ENCODE measurements around the gene LCN6.

Gene LCN6

DNA sequence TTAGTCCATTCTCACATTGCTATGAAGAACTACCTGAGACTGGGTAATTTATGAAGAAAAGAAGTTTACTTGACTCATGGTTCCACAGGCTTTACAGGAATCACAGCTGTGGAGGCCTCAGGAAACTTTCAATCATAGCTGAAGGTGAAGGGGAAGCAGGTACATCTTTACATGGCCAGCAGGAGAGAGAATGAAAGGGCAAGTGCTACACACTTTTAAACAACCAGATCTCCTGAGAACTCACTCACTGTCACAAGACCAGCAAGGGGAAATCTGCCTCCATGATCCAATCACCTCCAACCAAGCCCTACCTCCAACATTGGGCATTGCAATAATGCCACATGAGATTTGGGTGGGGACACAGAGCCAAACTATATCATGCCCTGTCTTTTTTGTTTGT, 3.5 kb upstream of the LCN6 start:
- TF ChIP-seq, protein P1, sequence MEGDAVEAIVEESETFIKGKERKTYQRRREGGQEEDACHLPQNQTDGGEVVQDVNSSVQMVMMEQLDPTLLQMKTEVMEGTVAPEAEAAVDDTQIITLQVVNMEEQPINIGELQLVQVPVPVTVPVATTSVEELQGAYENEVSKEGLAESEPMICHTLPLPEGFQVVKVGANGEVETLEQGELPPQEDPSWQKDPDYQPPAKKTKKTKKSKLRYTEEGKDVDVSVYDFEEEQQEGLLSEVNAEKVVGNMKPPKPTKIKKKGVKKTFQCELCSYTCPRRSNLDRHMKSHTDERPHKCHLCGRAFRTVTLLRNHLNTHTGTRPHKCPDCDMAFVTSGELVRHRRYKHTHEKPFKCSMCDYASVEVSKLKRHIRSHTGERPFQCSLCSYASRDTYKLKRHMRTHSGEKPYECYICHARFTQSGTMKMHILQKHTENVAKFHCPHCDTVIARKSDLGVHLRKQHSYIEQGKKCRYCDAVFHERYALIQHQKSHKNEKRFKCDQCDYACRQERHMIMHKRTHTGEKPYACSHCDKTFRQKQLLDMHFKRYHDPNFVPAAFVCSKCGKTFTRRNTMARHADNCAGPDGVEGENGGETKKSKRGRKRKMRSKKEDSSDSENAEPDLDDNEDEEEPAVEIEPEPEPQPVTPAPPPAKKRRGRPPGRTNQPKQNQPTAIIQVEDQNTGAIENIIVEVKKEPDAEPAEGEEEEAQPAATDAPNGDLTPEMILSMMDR (IDR thresholded peaks at IDR 0.05; ENCODE audit: control insufficient read depth, extremely low read depth, insufficient read depth): no peak
- no peak overlapping the region for H3K4me3 ChIP-seq (ENCODE audit: low read depth, low read length)
- DNase-seq (ENCODE audit: low read depth): no peak

DNA sequence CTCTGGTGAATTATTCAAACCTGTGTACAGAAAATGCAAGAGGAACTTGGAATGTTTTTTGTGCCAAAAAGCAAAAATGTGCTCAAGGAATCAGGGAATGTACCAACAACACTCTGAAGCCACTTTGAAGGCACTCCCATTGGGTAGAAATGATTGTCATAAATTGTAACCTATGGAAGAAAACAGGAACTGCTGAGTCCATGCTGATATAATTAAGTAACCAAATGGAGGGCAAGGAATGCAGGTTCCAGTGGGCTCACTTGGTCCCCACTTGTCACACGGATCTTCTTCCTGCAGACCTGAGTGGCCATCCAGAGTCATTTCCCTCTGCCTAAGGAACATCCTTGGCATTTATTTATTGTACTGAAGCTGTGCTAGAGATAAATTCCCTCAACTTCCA, 2.9 kb upstream of the LCN6 start:
- no peak for DNase-seq (ENCODE audit: low read depth)
- no peak overlapping the region for H3K4me3 ChIP-seq (ENCODE audit: low read depth, low read length)
- TF ChIP-seq, protein P1 (IDR thresholded peaks at IDR 0.05; ENCODE audit: control insufficient read depth, extremely low read depth, insufficient read depth): no peak

DNA sequence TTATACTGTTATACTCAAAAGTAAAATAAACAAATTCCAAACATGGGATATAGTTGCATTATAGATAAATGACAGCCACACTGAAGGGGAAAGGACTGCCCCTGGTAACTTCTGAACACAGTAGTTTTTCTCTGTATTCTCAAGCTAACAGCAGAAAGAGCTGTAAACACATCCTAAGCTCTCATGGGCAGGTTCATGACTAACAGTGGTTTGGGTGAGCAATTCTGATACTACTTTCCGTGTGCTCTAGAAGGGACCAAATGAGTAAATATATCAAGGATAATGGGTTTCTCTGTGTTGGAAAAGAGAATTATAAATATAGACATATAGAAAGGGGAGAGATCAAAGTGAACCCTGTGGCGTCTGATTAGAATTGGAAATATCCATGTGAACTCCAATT, 2.2 kb upstream of the LCN6 start:
- no peak for DNase-seq (ENCODE audit: low read depth)
- H3K4me3 ChIP-seq (ENCODE audit: low read depth, low read length): no peak overlapping the region
- TF ChIP-seq, protein P1 (IDR thresholded peaks at IDR 0.05; ENCODE audit: control insufficient read depth, extremely low read depth, insufficient read depth): no peak

DNA sequence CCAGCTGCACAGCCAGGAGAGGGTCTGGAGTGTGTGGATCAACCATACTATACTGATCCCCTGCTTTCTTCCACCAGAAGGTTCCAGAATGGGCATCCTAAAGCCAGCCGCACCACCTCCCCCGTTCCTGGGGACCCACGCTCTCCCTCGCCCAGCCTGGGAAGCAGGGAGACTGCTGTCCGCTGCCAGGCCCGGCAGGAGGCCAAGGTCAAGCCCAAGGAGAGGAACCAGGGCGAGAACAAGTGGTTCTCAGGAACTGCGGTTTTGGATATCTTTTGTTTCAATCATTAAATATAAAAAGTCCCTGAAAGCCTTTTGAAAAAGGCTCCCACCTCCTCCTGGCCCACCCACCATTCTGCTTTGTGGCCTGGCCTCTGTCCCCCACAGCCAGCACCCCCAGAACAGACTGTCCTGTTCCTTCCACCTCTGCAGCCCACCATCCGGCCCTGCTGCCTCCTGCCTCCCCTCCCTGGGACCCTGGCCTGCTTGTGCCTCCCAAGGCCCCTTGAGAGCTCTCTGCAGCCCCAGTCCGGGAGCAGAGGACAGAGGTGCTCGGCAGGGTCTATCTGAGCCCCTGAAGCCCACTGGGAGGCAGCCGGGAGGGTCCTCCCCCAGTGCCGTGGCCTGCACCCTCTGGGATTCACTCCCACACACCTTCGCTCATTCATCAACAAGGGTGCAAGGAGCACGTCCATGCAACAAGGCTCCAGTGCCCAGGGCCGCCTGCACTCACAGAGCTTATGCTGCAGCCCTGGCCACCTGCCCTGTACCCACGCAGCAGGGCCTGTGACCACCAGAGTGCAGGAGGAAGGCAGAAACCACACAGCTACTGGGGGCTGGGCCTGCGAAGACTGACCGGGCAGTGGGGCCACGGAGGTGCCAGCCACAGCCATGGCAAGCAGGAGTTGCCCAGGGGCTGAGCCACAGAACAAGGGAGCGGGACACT, 614 bp upstream of the LCN6 start:
- TF ChIP-seq, protein P1 (IDR thresholded peaks at IDR 0.05; ENCODE audit: control insufficient read depth, extremely low read depth, insufficient read depth): no peak
- no peak overlapping the region for H3K4me3 ChIP-seq (ENCODE audit: low read depth, low read length)

DNA sequence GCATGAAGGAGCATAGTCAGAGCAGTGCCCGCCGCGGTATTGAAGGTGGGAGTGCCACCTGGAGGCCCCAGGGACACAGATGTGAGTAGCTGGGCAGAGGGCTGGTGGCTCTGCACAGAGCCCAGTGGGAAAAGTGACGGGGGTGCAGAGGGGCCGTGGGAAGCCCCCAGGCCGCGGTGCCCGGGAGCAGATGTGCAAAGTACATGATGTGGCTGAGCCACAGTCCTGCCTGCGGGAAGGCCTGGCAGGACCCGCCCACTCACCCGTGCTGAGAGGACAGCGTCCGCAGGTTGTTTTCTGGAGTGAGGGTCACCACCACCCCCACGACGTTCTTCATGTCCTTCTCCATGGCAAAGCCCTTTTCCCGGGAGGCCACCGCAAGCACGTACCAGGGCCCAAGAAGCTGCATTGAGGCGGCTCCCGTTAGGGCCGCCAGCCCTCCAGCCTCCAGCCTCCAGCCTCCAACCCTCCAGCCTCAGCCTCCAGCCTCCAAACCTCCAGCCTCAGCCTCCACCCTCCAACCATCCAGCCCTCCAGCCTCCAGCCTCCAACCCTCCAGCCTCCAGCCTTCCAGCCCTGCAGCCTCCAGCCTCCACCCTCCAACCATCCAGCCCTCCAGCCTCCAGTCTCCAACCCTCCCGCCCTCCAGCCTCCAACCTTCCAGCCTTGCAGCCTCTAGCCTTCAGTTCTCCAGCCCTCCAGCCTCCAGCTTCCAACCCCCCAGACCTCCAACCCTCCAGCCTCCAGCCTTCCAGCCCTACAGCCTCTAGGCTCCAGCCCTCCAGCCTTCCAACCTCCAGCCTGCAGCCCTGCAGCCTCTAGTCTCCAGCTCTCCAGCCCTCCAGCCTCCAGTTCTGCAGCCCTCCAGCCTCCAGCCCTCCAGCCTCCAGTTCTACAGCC, 914 bp downstream of the LCN6 start:
- no peak overlapping the region for H3K4me3 ChIP-seq (ENCODE audit: low read depth, low read length)
- no peak for DNase-seq (ENCODE audit: low read depth)
- TF ChIP-seq, protein P1 (IDR thresholded peaks at IDR 0.05; ENCODE audit: control insufficient read depth, extremely low read depth, insufficient read depth): no peak

More for the DNA sequence above, 614 bp upstream of the LCN6 start:
- no peak for DNase-seq (ENCODE audit: low read depth)

DNA sequence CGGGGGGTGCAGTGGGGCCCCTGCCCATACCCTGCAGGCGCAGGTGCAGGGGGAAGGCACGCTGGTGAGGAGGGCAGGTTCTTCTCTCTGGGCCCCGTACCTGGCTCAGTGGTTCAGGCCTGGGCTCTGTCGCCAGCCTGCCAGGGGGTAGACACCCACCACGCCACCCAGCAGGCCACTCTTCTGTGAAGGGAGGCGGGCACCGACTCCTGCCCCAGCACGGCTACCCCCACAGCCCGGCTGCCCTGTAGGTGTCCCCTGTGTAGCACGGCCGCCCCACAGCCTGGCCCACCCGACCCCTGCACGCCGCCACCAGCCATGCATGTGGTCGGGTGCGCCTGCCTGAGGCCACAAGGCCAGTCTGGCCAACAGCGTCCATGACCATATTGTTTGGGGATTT, 1.7 kb downstream of the LCN6 start:
- DNase-seq (ENCODE audit: low read depth): no peak
- H3K4me3 ChIP-seq (ENCODE audit: low read depth, low read length): no peak overlapping the region
- TF ChIP-seq, protein P1 (IDR thresholded peaks at IDR 0.05; ENCODE audit: control insufficient read depth, extremely low read depth, insufficient read depth): no peak
